Measurements from ENCODE around the gene LSM3.

The LSM3 gene

GRCh38 chr3:14236902-14237301, 58.3 kb downstream of the LSM3 start:
- H3K4me3 ChIP-seq (ENCODE audit: low read depth, low read length), result no peak overlapping the region

- no peak overlapping the region for H3K4me3 ChIP-seq (ENCODE audit: low read depth, low read length)
These were observed 58.8 kb downstream of the LSM3 start for GRCh38 chr3:14237457-14237856.

DNA sequence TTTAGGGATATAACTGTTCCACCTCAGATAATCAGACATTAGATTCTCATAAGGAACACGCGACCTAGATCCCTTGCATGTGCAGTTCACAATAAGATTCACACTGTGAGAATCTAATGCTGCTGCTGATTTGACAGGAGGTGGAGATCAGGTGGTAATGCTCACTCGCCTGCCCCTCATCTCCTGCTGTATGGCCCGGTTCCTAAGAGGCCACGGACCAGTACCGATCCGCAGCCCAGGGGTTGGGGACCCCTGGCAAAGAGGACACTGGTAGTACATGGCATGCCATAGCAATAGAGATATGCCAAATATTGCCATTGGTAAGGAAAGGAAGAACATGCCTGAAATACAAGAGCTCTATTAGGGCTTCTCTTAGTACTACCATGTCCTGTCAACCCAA, 59.7 kb downstream of the LSM3 start:
- no peak overlapping the region for H3K4me3 ChIP-seq (ENCODE audit: low read depth, low read length)

DNA sequence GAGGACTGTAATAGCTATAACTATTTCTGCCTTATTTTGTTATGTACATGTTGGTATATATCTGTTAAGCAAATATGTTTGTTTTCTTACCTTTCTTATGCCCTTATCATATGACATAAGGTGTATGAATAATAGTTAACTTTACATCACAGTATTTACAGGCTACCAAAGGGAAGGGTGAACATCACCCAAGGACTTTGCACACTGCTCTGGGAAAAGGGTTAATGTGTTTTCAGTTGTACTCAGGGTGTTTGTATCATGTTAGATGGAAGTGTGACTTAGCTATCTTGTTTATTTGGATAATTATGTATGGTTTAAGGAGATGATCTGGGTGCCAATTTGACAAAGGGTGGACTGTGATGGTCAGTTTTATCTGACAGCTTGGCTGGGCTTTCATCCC, 60.3 kb downstream of the LSM3 start:
- H3K4me3 ChIP-seq (ENCODE audit: low read depth, low read length), result no peak overlapping the region

DNA sequence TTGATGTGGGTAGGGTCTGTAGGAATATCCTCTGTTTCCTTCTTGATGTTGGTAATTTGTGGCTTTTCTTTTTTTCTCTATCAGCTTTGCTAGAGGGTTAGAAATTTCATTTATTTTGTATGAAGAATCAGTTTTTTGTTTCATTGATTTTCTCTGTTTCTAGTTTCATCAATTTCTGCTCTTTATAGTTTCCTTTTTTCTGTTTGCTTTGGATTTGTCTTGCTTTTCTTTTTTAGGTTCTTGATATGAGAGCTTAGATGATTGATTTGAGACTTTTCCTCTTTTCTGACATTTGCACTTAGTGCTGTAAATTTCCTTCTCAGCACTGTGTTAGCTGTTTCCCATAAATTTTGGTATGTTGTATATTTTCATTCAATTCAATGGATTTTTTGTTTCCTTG, 61.3 kb downstream of the LSM3 start:
- H3K4me3 ChIP-seq (ENCODE audit: low read depth, low read length), result no peak overlapping the region

DNA sequence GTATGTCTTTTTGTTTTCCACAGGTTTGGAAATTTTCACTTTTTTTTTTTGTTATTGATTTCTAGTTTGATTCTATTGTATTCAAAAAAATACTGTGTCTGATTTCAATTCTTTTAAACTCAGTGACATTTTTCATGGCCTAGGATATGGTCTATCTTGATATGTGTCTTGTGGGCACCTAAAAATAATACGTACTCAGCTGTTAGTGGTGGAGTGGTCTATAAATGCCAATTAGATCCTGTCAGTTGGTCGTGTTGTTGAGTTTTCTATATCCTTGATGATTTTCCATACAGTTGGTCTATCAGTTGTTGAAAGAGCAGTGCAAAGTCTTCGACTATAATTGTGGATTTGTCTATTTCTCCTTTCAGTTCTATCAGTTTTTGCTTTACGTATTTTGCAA, 61.7 kb downstream of the LSM3 start:
- no peak overlapping the region for H3K4me3 ChIP-seq (ENCODE audit: low read depth, low read length)

DNA sequence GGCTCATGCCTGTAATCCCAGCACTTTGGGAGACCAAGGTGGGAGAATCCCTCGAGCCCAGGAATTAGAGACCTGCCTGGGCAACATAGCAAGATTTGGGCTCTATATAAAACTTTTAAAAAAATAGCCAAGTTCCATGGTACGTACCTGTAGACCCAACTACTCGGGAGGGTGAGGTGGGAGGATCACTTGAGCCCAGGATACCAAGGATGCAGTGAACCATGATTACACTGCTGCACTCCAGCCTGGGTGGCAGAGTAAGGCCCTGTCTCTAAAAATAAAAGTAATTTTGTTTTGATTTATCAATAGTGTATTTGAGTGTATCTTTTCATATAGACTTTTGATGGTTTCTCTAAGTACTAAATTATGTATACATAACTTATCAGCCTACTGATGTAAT, 63.1 kb downstream of the LSM3 start:
- no peak overlapping the region for H3K4me3 ChIP-seq (ENCODE audit: low read depth, low read length)

DNA sequence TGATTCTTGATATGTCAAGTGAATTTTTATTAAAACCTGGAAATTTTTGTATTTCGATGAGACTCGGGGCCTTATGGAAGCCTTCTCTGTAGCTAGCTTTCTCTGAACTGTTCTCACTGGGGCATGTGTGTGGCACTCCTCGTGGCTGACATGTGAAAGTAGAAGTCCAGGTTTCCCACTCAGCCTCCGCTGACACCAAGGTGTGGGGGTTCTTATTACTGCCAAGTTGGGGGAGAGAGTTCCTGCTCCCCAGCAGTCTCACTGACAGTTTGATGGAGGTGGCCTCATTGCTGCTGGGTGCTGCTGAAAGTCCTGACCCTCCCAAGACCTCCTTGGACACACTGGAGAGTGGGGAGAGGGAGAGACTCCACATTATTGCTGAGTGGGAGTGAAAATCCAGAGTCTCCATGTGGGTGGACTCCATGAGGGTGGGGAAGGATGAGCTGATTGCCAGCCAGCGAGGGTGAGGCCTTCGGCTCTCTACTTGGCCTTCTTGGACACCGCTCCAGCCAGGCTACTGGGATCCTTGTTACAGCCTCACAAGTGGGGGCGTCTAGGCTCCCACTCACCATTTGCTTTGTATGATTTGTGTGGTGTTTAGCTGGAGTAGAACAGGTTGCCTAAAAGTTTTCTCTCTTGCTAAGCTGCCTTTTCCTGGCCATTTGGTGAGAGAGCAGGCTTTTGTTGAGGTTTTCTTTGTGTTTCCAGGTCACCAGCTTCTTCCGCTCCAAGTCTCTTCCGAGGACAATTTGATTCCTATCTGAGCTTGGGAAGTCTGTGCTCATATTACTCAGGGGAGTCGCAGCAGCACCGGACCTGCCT, 64.1 kb downstream of the LSM3 start:
- H3K4me3 ChIP-seq (ENCODE audit: low read depth, low read length), result no peak overlapping the region

GRCh38 chr3:14243782-14244181, 65.2 kb downstream of the LSM3 start:
- no peak overlapping the region for H3K4me3 ChIP-seq (ENCODE audit: low read depth, low read length)

- no peak overlapping the region for H3K4me3 ChIP-seq (ENCODE audit: low read depth, low read length)
These were observed 66.1 kb downstream of the LSM3 start for GRCh38 chr3:14244521-14245247.

DNA sequence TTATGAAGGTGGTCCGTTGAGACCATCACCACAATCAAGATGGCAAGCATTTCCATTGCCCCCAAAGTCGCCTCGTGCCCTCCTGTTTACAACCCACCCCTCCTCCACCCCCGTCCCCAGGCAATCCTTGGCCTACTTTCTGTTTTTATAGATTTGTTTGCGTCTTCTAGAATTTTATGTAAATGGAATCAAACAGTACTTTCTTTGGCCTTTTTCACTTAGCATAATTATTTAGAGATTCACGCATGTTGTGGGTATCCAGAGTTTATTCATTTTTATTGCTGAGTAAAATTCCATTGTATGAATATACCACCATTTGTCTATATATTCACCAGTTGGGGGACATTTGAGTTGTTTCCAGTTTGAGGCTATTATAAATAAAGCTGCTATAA, 66.6 kb downstream of the LSM3 start:
- H3K4me3 ChIP-seq (ENCODE audit: low read depth, low read length), result no peak overlapping the region

DNA sequence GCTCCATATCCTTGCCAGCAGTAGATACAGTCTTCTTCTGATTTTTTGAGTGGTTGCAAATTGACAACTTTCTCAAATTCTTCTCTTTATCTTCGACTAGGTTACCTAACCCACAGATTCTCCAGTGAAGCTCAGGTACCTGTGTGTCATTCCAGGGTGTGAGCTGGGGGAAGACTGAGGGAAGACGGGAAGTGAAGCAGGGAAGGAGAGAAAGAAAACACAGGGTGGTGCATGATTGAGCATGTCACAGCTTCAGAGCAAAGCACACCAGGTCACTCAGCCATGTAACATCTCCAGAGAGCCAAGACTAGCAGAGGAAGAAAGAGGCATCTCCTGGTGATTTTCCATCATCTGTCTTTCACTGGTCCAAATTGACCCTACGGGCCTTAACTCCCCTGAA, 67.2 kb downstream of the LSM3 start:
- no peak overlapping the region for H3K4me3 ChIP-seq (ENCODE audit: low read depth, low read length)

- no peak overlapping the region for H3K4me3 ChIP-seq (ENCODE audit: low read depth, low read length)
These were observed 67.8 kb downstream of the LSM3 start for GRCh38 chr3:14246414-14246813.

DNA sequence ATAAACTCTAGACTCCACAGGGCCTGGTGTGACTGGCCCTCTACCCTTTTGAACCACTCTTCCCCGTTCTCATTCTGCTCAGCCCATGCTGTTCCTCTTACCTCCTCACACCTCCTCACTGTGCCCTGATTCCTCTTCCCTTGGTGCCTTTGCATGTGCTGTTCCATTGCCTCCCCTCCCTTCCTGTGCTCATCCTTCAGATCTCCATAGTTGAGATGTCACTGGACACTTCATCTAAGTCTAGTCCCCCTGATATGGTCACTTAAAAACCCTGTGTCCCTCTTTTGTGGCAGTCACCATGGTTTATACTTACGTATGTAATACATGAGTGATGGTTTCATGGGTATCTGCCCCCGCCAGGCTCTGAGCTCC, 69.8 kb downstream of the LSM3 start:
- no peak overlapping the region for H3K4me3 ChIP-seq (ENCODE audit: low read depth, low read length)

DNA sequence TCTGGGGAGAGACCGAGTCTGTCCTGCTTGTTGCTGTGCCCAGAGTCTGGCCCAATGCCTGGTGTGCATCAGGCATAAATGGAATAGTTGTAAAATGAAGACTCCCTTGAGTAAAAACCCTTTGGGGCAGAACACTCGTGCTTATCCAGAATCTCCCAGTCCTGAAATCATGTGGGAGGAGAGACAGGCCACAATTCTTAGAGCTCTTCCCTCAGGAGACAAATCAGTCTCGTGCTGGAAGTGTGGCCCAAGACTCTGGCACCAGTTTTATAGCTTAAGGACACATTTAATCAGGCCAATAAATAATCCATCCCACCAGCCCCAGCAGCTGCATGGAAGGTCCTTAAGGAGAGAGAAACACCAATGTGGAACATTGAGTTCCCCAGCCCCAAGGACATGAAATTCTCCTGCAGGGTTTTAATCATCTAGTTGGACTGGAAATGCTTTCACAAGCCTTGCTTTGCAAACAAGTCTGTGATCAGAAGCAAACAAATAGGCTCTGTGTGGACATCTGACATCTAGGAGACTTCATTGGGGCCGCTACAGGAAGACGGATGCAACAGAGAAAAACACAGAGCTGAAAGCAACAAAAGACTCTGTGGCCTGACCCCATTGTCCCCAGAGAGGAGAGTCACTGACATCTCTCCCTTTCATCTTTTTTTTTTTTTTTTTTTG, 70.4 kb downstream of the LSM3 start:
- H3K4me3 ChIP-seq (ENCODE audit: low read depth, low read length), result no peak overlapping the region

Measured in iPS-11a (cell line).